Retinal pigment epithelial cell (primary cell): ENCODE data around the gene TCF7L2.

Experiments used
- DNase-seq: peaks from one replicate; pipeline ENCODE4 v3.0.0-alpha.2; 2010; ENCODE audit warnings: low read depth
- H3K4me3 ChIP-seq: 2 replicates; pipeline ENCODE4 v1.5.1; 2011; ENCODE audit warnings: mild to moderate bottlenecking, low read length, control low read depth, moderate library complexity
- CTCF ChIP-seq: conservative IDR thresholded peaks from 2 replicates; pipeline ENCODE4 v1.5.1; 2011; ENCODE audit warnings: low read depth, low read length, control low read depth, inconsistent platforms

The TCF7L2 gene

DNA sequence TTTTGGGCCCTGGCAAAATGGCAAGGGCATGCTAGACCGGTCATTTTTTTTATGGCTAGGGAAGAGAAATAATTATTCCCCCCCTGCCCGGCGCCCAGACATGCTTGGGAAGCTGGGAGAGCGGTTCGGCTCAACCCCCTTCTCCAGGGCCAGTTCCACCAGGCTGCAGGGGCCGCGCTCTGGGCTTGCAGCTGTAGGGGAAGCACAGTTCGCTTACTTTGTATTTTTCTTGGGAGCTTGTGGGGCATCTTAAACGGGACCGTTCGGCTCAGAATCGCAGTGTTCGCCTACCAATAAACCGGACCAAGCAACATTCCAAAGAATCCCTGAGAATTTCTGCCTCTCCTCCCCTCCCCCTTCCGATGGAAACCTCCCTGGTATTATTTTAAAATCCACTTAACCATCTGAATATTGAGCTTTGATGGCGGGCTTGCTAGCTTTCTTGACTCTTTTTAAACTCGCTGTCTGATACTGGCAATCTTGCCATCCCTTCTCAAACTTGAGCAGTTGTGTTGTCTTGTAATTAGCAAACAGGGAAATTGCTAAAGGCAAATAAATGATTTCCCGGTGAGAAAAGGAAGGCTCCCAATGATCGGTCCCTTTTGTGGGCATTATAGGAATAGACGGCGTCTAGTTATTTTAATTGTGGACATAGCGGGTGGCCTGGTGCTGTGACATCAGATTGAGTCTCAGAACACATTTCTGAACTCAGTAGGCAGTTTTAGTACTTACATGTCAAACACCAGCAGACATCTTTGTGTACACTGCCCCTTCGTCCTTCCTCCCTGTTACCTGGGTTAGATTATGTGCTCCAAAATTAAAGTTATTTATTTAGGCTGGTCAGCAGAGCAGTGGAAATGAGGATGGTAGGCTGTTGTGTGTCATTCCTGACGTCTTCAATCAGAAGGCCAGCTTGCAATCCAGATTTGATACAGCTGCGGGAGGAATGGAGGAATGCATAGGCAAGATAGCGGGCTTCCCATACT lies 3.4 kb downstream of the TCF7L2 start:
- H3K4me3 ChIP-seq = peak overlapping the region; percentile 92
- TF ChIP-seq CTCF = no peak
- no peak for DNase-seq

GRCh38 chr10:112954974-112955581 lies 5.0 kb downstream of the TCF7L2 start:
- no peak for DNase-seq
- no peak for TF ChIP-seq CTCF
- peak overlapping the region; percentile 92 for H3K4me3 ChIP-seq

GRCh38 chr10:112955582-112956421 lies 5.8 kb downstream of the TCF7L2 start:
- H3K4me3 ChIP-seq = peak overlapping the region; percentile 92
- DNase-seq = no peak
- TF ChIP-seq CTCF = no peak

GRCh38 chr10:112956631-112957350 lies 6.7 kb downstream of the TCF7L2 start:
- peak overlapping the region; percentile 92 for H3K4me3 ChIP-seq
- TF ChIP-seq CTCF = no peak
- peak; percentile 76 for DNase-seq

DNA sequence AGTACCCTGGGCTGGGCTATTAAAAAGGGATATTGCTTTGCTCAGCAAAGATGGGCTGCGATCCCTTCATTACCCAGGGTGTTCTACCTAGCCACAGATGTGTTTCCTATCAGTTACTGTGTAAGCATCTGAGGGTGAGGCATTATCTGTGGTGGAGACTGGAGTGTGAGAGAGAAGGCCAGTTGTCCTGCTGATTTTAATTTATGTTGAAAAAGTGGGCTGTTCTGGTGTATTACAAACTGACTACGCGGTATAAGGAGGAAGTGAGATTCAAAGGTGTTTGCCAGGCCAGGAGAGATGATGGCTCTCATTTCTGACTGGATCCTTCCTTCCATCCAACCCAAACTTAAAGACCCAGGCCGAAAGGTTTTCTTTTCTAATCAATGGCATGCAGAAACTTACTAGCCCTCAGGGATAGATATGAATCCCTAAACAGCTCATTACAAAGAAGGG lies 7.6 kb downstream of the TCF7L2 start:
- no peak overlapping the region for H3K4me3 ChIP-seq
- no peak for TF ChIP-seq CTCF
- no peak for DNase-seq

GRCh38 chr10:112958275-112958995 lies 8.4 kb downstream of the TCF7L2 start:
- TF ChIP-seq CTCF = no peak
- no peak overlapping the region for H3K4me3 ChIP-seq
- DNase-seq = no peak
